Ishikawa (cell line): Measurements from ENCODE around the gene OPN1SW.

Experiments used
- CEBPB ChIP-seq: IDR thresholded peaks from 2 replicates; pipeline ENCODE4 v1.6.1; 2012
- CREB1 ChIP-seq: IDR thresholded peaks from 2 replicates; pipeline ENCODE4 v1.6.1; 2012; ENCODE audit warnings: low read depth
- EP300 ChIP-seq: IDR thresholded peaks from 2 replicates; pipeline ENCODE4 v1.6.1; 2012; ENCODE audit warnings: borderline replicate concordance
- FOXM1 ChIP-seq: IDR thresholded peaks from 2 replicates; pipeline ENCODE4 v1.6.1; 2012; ENCODE audit warnings: low read depth, borderline replicate concordance
- NFIC ChIP-seq: IDR thresholded peaks from 2 replicates; pipeline ENCODE4 v1.6.1; 2012
- RAD21 ChIP-seq: IDR thresholded peaks from 2 replicates; pipeline ENCODE4 v1.6.1; 2012; ENCODE audit warnings: low read depth
- REST ChIP-seq: IDR thresholded peaks from 2 replicates; pipeline ENCODE4 v1.6.1; 2012; ENCODE audit warnings: low read depth, mild to moderate bottlenecking
- TAF1 ChIP-seq: IDR thresholded peaks from 2 replicates; pipeline ENCODE4 v1.6.1; 2012; ENCODE audit warnings: low read depth, mild to moderate bottlenecking
- TCF12 ChIP-seq: IDR thresholded peaks from 2 replicates; pipeline ENCODE4 v1.6.1; 2012; ENCODE audit warnings: low read depth
- TEAD4 ChIP-seq: IDR thresholded peaks from 2 replicates; pipeline ENCODE4 v1.6.1; 2012
- YY1 ChIP-seq: IDR thresholded peaks from 2 replicates; pipeline ENCODE4 v1.6.1; 2012; ENCODE audit warnings: low read depth
- TF ChIP-seq, protein P1 (sequence below): IDR thresholded peaks from 2 replicates; pipeline ENCODE4 v1.6.1; 2012
- TF ChIP-seq, protein P2 (sequence below): IDR thresholded peaks from 2 replicates; pipeline ENCODE4 v1.6.1; 2012

- TF ChIP-seq REST = no peak
- no peak for TF ChIP-seq EP300
- TF ChIP-seq NFIC = no peak
- TF ChIP-seq TCF12 = no peak
- TF ChIP-seq FOXM1 = no peak
- TF ChIP-seq, protein P1, sequence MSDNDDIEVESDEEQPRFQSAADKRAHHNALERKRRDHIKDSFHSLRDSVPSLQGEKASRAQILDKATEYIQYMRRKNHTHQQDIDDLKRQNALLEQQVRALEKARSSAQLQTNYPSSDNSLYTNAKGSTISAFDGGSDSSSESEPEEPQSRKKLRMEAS = no peak
- TF ChIP-seq YY1 = no peak
- no peak for TF ChIP-seq TEAD4
- no peak for TF ChIP-seq RAD21
- no peak for TF ChIP-seq CREB1
- TF ChIP-seq CEBPB = no peak
- no peak for TF ChIP-seq TAF1
- TF ChIP-seq, protein P2, sequence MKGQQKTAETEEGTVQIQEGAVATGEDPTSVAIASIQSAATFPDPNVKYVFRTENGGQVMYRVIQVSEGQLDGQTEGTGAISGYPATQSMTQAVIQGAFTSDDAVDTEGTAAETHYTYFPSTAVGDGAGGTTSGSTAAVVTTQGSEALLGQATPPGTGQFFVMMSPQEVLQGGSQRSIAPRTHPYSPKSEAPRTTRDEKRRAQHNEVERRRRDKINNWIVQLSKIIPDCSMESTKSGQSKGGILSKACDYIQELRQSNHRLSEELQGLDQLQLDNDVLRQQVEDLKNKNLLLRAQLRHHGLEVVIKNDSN = no peak
Observed at GRCh38 chr7:128805225-128805624, 29.6 kb upstream of the OPN1SW start.
